ENCODE measurements around the gene GOT1.

GRCh38 chr10:99403674-99404073, 26.8 kb downstream of the GOT1 start:
- TF ChIP-seq POLR2A (IDR thresholded peaks at IDR 0.05) (no peak), CTCF (IDR thresholded peaks at IDR 0.05) (no peak), EP300 (IDR thresholded peaks at IDR 0.05) (no peak)

Measured in tibial nerve (tissue), 4 donors.